ENCODE results near the gene ASB13. TPM values are rescaled to one million over a fixed set of nuclear protein-coding genes. Genes with fewer than 3 reads are reported as not detected.

ASB13 gene
- total RNA-seq, 1 experiment from 2014 or later, result 13.8 TPM

- H3K4me2 ChIP-seq (ENCODE audit: insufficient read depth, insufficient read length, low read length), result no peak overlapping the region
- no peak overlapping the region for H3K27ac ChIP-seq (ENCODE audit: insufficient read length, low read depth, low read length)
- DNase-seq, result no peak
- H3K18ac ChIP-seq (ENCODE audit: insufficient read length, low read depth, low read length), result no peak overlapping the region
- no peaks in the 10 kb centered on the region for H3K36me3 Mint-ChIP-seq (ENCODE audit: insufficient read depth in 1 of 3, low read depth in 3 of 3)
- H3K9ac ChIP-seq (ENCODE audit: extremely low read depth, insufficient read length, low read length), result no peak overlapping the region
- no peak overlapping the region for H4K8ac ChIP-seq (replicated peaks; ENCODE audit: insufficient read length, low read depth, low read length)
- no peaks in the 10 kb centered on the region for H3K9me3 ChIP-seq (ENCODE audit: control insufficient read depth, low read depth, low read length)
- H3K27ac Mint-ChIP-seq, result no peak overlapping the region
- H3K4me1 ChIP-seq (ENCODE audit: insufficient read depth, low read length), result no peaks in the 10 kb centered on the region
- no peak overlapping the region for H3K56ac ChIP-seq (ENCODE audit: insufficient read length, low read depth, low read length)
- H2BK15ac ChIP-seq (ENCODE audit: low read depth, low read length), result no peak overlapping the region
- no peaks in the 10 kb centered on the region for H3K27me3 ChIP-seq (ENCODE audit: insufficient read depth, low read length)
- H2BK120ac ChIP-seq (ENCODE audit: low read depth, low read length, poor library complexity, severe bottlenecking), result no peak overlapping the region
- H2AK5ac ChIP-seq (ENCODE audit: insufficient read length, low read length), result no peak overlapping the region
- H2BK5ac ChIP-seq (ENCODE audit: insufficient read length, low read length), result no peak overlapping the region
- H4K5ac ChIP-seq (ENCODE audit: insufficient read length, low read depth, low read length), result no peak overlapping the region
- no peaks in the 10 kb centered on the region for H3K79me2 ChIP-seq (ENCODE audit: insufficient read depth, low read length)
- H3K4ac ChIP-seq (ENCODE audit: low read depth, low read length), result no peak overlapping the region
- no peak overlapping the region for H2AFZ ChIP-seq (ENCODE audit: low read length)
- peaks cover 2 to 3% of the 10 kb centered on the region in 2 experiments for H3K4me1 Mint-ChIP-seq
- H3T11ph ChIP-seq (ENCODE audit: low read length), result no peak overlapping the region
- no peak overlapping the region for H2BK12ac ChIP-seq (ENCODE audit: insufficient read length, low read depth, low read length)
- H3K79me1 ChIP-seq (ENCODE audit: insufficient read depth, low read depth, low read length, poor library complexity, severe bottlenecking), result no peaks in the 10 kb centered on the region
- no peaks in the 10 kb centered on the region for H3K9me3 Mint-ChIP-seq
- no CpG with 5 or more reads among the region's 7 CpGs for WGBS (ENCODE audit: extremely low coverage, insufficient read length, low lambda C conversion rate)
- H2BK20ac ChIP-seq (ENCODE audit: low read depth, low read length, poor library complexity, severe bottlenecking), result no peak overlapping the region
- no peak overlapping the region for H3K4me3 Mint-ChIP-seq
- H4K91ac ChIP-seq (ENCODE audit: insufficient read length, low read depth, low read length), result no peak overlapping the region
- no peak overlapping the region for H3K23ac ChIP-seq (ENCODE audit: insufficient read length, low read depth, low read length)
- TF ChIP-seq CTCF (conservative IDR thresholded peaks at IDR 0.05), result no peak
- H3K14ac ChIP-seq (ENCODE audit: insufficient read depth, low read length), result no peak overlapping the region
- H3K27me3 Mint-ChIP-seq (ENCODE audit: low read depth), result peaks cover 6% of the 10 kb centered on the region
- H4K20me1 ChIP-seq (ENCODE audit: control insufficient read depth, insufficient read depth, insufficient read length), result no peaks in the 10 kb centered on the region
- no peaks in the 10 kb centered on the region for H3K23me2 ChIP-seq (ENCODE audit: insufficient read length, low read depth, low read length, poor library complexity, severe bottlenecking)
Observed at GRCh38 chr10:5607594-5607993, 58.8 kb downstream of the ASB13 start.
